Stimulated activated effector memory CD8-positive, alpha-beta T cell treated with anti-CD3 and anti-CD28 coated beads, Interleukin-12 subunit alpha, Interleukin-12 subunit beta, amount 100 ng/mL, for 72 hours (primary cell): ENCODE data around the gene PABPC4L.
"Not testable (repeated sequence)": the region's sequence is repeated elsewhere in the genome, so short reads cannot be mapped to it uniquely, and the experiment has no call there.

Experiments used
- ATAC-seq: fragments of 150-1000 bp; cut with Tn5 transposase; 2 replicates; pipeline ENCODE4 v1.10.0; 2021
- DNase-seq, 2 donors: peaks; one replicate each; pipeline ENCODE4 v3.0.0; 2021 to 2022; ENCODE audit warnings: low spot score in 2 of 2
- H3K27ac Mint-ChIP-seq: one replicate; pipeline ENCODE4 v1.8.0; 2022; ENCODE audit warnings: mild to moderate bottlenecking, mixed read lengths
- H3K36me3 Mint-ChIP-seq: one replicate; pipeline ENCODE4 v1.8.0; 2022; ENCODE audit warnings: mild to moderate bottlenecking, mixed read lengths
- H3K4me1 Mint-ChIP-seq: one replicate; pipeline ENCODE4 v1.8.0; 2022; ENCODE audit warnings: mixed read lengths
- H3K4me3 Mint-ChIP-seq: one replicate; pipeline ENCODE4 v1.8.0; 2022; ENCODE audit warnings: mild to moderate bottlenecking, mixed read lengths
- H3K9me3 Mint-ChIP-seq: one replicate; pipeline ENCODE4 v1.8.0; 2022; ENCODE audit warnings: mixed read lengths

The PABPC4L gene

DNA sequence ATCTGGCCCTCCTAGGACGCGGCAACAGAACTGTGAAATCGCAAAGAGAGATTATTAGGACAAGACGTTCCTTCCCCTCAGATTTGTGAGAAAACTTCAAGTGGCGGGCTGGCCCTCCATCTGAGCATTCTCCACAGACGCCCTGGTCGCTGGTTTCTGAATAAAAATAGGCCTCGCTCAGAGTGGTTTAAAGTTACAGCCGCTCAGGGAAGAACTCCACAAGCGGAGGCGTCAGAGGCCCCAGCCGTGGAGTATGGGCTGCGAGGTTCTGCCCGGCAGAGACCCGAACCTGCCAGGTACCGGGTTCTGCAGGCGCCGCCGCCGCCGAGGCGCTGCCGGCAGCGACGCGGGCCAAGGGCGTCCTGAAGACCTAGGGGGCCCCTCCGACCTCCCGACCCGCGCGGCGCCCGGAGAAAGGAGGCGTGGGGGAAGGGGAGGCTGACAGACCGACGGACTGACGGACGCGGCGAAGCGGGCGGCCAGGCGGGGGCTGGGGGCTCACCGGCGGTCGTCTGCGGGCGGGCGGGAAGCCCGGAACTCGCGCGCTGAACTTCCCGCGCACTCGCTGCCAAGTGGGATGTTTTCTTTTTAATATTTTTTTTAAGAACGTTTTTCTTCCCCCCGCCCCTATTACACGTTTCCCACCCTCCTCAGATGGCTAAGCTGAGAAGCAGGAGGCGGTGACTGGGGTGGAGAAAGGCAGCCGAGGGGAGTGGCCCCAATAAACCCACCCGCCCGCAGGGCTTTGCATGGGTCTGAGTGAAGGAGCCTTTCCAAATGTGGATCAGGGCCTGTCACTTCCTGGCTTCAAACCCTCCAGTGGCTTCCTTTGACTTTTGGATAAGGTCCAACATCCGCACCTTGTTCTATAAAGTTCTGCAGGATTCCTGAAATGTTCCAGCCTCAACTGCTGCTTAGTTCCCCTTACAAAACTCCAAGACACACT, at the start of gene PABPC4L:
Gene PABPC4L, minus strand, starts transcription at position 574 of the 946 bp plus-strand sequence. CDS start 770 bp downstream, outside the sequence.
- H3K9me3 Mint-ChIP-seq: peaks cover 8% of the 10 kb centered on the region
- H3K4me3 Mint-ChIP-seq: no peak within 1 kb of the TSS
- DNase-seq (no peak), ATAC-seq (no peak)
- H3K36me3 Mint-ChIP-seq: no peaks in the 10 kb centered on the region
- H3K4me1 Mint-ChIP-seq: no peaks in the 10 kb centered on the region
- no peak within 1 kb of the TSS for H3K27ac Mint-ChIP-seq

DNA sequence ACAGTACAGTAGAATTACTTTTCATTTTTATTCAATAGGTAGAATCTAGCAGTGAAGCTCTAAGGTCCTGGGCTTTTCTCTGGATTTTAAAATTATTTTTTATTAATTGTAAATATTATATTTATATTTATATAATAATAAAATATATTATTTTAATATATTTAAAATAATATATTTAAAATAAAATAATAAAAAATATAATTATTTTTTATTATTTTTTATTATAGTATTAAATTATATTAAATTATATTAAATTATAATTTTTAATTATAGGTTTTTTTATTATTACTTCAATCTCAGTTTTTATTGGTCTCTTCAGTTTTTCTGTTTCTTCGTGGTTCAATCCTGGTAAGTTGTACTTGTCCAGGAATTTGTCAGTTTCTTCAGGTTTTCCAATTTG, 49.7 kb upstream of the PABPC4L start:
- no peak overlapping the region for H3K27ac Mint-ChIP-seq
- peaks cover 13% of the 10 kb centered on the region for H3K9me3 Mint-ChIP-seq
- no peaks in the 10 kb centered on the region for H3K4me1 Mint-ChIP-seq
- ATAC-seq: no peak
- no peaks in the 10 kb centered on the region for H3K36me3 Mint-ChIP-seq
- H3K4me3 Mint-ChIP-seq: no peak overlapping the region
- DNase-seq: no peak

DNA sequence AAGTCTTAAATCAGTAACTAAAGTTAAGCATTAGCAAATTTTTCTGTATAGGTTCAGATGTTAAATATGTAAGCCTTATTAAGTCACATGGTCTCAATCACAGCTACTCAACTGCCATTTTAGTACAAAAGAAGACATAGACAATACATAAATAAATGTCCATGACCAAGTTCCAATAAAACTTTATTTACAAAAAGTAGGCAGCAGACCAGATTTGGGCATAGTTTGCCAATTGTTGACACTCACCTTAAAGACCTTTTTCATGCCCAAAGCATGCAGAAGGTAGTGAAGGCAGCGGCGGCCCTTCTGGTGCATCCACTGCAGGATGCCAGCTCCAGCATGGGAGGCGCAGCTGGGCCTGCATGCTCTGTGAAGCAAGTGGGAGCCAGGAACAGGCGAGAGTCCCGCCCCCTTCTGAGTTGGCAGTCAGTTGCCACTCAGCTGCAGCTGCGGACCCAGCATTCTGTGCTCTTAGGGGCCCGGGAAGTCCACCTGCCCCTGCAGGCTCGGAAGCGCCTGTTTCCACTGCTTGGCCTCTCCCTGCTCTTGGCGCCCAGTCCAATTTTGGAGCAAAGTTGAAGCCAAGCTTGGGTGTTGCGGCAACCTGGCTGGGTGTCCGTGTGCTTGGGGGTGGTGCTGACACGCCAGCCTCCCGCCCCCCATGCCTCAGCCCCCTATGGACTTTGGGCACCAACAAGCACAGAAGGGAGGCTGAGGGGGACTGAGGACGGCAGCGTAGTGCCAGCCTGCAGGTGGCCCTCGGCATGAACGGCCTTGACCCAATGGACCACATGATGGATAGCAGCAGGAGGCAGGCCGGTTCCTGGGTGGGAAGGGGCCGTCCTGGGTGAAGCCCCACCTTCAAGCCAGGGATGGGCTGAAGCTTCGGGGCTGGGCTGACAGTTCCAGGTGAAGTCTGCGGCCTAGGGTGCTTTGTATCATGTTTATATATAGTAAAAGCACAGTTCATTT, 42.4 kb upstream of the PABPC4L start:
- Mint-ChIP-seq H3K9me3 (peaks cover 9% of the 10 kb centered on the region), H3K4me1 (no peaks in the 10 kb centered on the region), H3K4me3 (no peak overlapping the region), H3K36me3 (no peaks in the 10 kb centered on the region), H3K27ac (no peak overlapping the region)
- ATAC-seq: no peak
- no peak for DNase-seq

DNA sequence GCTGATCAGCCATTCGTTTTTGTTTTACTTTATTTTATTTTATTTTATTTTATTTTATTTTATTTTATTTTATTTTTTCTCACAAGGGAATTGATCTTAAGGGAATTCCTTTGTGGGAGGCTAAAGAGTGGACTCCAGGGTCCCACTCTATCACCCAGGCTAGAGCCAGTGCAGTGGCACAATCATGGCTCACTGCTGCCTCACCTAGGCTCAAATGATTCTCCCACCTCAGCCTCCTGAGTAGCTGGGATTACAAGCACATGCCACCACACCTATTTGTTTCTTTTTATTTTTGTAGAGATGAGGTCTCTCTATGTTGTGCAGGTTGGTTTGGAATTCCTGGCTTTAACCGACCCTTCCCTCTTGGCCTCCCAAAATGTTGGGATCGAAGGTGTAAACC, 17.5 kb upstream of the PABPC4L start:
- Mint-ChIP-seq H3K4me1 (no peaks in the 10 kb centered on the region), H3K9me3 (peaks cover 11% of the 10 kb centered on the region), H3K27ac (no peak overlapping the region)

DNA sequence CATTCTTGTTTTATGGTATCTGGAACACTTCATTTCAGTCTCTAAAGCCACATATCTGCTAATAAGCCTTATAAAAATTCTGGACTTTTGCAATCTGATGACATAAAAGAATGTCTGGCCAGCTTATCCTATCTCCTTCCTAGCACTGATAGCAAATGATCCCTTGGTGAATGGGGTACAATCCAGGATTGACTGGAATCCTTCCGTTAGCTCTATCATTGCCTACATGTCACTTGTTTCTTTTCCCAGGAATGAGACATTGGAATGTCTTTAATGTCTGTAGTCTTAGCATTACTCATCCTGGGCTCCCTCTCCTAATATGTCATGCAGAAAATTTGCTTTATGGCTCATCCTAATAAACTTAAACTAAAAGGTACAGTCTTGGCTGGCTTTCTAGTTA, 14.8 kb upstream of the PABPC4L start:
- peaks cover 6% of the 10 kb centered on the region for H3K9me3 Mint-ChIP-seq
- H3K36me3 Mint-ChIP-seq: no peaks in the 10 kb centered on the region
- no peak for ATAC-seq
- no peak overlapping the region for H3K4me3 Mint-ChIP-seq
- no peak for DNase-seq
- H3K4me1 Mint-ChIP-seq: no peaks in the 10 kb centered on the region
- no peak overlapping the region for H3K27ac Mint-ChIP-seq

More for the DNA sequence above, 17.5 kb upstream of the PABPC4L start:
- DNase-seq (no peak), ATAC-seq (no peak)
- Mint-ChIP-seq H3K4me3 (no peak overlapping the region), H3K36me3 (no peaks in the 10 kb centered on the region)

DNA sequence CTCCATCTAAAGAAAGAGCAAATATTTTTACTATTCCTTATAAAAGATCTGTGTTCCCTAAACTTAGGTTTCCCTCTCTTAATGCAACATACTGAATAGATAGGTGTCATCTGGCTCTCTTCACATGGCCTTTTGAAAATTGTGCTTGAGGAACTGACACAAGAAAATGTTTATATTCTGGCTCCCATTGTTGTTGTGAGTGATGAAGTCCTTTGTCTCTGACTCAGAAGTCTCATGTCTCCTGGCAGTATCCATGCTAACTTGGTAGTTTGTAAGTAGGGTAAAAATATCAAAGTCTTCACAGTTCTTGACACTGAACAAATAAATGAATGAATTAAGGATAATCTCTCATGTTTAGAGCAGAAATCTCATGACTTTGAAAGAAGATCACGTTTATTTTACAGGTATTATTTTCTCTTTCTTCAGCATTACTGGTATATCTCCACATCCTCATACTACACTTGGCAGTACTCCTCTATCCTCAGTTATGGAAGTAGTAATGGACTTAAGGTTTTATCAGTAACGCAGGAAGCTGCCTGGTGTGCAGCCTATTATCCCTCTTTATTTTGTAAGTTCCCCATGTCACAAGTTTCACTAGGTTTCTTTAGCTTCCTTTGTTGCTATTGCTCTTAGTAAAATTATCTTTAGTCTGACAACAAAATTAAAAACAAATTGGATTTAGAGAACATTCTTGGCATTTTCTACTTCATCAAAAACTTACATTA, 14.2 kb upstream of the PABPC4L start:
- H3K27ac Mint-ChIP-seq: no peak overlapping the region
- peaks cover 6% of the 10 kb centered on the region for H3K9me3 Mint-ChIP-seq
- ATAC-seq (no peak), DNase-seq (no peak)
- no peaks in the 10 kb centered on the region for H3K36me3 Mint-ChIP-seq
- no peak overlapping the region for H3K4me3 Mint-ChIP-seq
- H3K4me1 Mint-ChIP-seq: no peaks in the 10 kb centered on the region

DNA sequence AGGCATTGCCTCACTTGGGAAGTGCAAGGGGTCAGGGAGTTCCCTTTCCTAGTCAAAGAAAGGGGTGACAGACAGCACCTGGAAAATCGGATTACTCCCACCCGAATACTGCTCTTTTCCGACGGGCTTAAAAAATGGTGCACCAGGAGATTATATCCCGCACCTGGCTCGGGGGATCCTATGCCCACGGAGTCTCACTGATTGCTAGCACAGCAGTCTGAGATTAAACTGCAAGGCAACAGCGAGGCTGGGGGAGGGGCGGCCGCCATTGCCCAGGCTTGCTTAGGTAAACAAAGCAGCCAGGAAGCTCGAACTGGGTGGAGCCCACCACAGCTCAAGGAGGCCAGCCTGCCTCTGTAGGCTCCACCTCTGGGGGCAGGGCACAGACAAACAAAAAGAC, 6.4 kb upstream of the PABPC4L start:
- not testable (repeated sequence) for H3K27ac Mint-ChIP-seq, DNase-seq, H3K4me1 Mint-ChIP-seq, H3K36me3 Mint-ChIP-seq, ATAC-seq, H3K4me3 Mint-ChIP-seq
- H3K9me3 Mint-ChIP-seq: peaks cover 11% of the 10 kb centered on the region

DNA sequence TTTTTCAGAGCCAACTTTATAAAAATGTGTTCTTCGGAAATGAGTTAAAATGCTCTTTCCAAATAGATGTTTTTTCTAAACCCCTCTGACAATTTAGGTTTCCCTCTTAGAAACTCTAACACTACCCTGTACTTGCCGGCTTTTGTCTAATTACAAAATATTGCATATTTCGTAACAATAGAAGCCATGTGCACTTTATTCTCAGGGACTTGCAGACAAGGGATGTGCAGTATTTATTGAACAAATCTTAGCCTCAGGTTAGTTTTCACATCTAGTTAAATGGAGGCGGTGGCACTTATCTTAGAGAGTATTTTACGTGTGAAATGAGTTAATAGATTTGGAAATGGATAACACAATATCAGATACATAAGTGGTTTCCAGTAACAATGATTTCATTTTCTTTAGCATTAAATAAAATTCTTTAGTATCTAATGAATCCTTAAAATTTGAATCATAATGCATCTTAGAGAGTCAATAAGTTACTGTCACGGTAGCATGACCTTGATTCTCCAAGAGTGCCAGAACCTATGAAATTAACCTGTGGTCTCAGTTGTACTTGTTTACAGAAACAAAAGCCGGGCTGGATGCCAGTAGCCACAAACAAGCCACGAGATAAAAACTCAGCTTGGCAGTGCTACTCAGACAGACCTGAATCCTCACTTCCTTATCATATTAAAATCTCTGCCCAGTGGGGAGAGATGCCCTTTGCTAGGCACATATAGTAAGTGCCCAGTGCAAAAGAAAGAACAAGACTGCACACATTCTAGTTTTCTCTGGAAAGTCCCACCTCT, 772 bp upstream of the PABPC4L start:
- no peaks in the 10 kb centered on the region for H3K4me1 Mint-ChIP-seq
- H3K36me3 Mint-ChIP-seq: no peaks in the 10 kb centered on the region
- ATAC-seq (no peak), DNase-seq (no peak)
- H3K9me3 Mint-ChIP-seq: peaks cover 11% of the 10 kb centered on the region
- no peak overlapping the region for H3K4me3 Mint-ChIP-seq
- no peak overlapping the region for H3K27ac Mint-ChIP-seq

DNA sequence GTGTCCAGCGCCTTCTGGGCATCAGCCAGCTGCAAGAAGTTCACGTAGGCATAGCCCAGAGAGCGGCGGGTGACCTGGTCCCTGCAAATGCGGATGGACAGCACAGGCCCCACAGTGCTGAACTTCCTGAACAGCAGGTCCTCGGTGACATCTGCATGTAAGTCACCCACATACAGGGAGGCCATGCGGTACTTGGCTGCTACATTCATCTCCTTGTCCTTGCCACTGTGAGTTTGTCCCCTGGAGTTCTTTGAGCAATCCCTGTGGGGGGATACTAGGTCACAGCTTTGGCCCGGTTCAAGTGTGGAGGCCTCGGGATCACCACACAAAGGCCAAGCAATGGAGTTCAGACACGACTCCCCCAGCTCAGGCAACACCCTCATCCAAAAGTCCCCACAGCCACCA, 776 bp downstream of the PABPC4L start:
- no peak for ATAC-seq
- peaks cover 6% of the 10 kb centered on the region for H3K9me3 Mint-ChIP-seq

DNA sequence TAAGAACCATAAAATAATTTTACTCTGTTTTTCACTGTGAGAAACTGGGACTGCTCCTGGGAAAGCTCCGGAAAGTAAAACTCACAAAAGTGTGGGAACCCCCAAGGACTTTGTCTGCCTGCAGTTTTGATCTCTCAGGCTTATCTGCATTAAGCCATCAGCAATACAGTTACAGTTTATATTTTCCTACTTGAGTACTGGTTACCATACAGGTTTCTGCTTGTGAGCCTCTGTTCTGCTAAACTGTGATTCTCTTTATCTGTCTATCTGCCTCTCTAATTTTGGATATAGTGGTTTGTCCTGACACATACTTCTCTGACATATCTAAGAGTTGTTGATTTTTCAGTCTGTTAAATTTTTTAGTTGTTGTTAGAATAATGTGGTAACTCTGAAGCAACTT, 11.6 kb downstream of the PABPC4L start:
- no peaks in the 10 kb centered on the region for H3K36me3 Mint-ChIP-seq
- no peak overlapping the region for H3K4me3 Mint-ChIP-seq
- H3K4me1 Mint-ChIP-seq: no peaks in the 10 kb centered on the region
- H3K27ac Mint-ChIP-seq: no peak overlapping the region
- ATAC-seq (no peak), DNase-seq (no peak)
- H3K9me3 Mint-ChIP-seq: peaks cover 36% of the 10 kb centered on the region

More for the DNA sequence above, 776 bp downstream of the PABPC4L start:
- no peak overlapping the region for H3K4me3 Mint-ChIP-seq
- H3K36me3 Mint-ChIP-seq: no peaks in the 10 kb centered on the region
- H3K4me1 Mint-ChIP-seq: no peaks in the 10 kb centered on the region
- no peak for DNase-seq
- H3K27ac Mint-ChIP-seq: no peak overlapping the region

DNA sequence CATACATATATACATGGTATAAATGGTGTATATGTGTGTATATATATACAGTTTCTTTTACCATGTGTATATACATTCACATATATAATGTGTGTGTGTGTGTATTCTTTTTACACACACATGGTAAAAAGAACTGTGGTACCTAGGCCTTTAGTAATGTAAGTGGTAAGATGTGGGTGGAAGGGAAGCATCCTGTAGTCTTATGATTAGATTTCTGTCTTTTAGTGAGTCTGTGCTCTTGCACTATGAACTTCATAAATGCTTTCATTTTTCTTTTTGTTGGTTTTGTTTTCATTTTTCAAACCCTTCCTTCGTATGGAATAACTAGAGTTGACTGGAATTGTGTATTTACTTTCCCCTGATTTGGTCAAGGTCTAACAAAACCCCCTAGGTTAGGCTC, 12.1 kb downstream of the PABPC4L start:
- DNase-seq (no peak), ATAC-seq (no peak)
- Mint-ChIP-seq H3K36me3 (no peaks in the 10 kb centered on the region), H3K4me3 (no peak overlapping the region), H3K4me1 (no peaks in the 10 kb centered on the region), H3K9me3 (peaks cover 36% of the 10 kb centered on the region), H3K27ac (no peak overlapping the region)

DNA sequence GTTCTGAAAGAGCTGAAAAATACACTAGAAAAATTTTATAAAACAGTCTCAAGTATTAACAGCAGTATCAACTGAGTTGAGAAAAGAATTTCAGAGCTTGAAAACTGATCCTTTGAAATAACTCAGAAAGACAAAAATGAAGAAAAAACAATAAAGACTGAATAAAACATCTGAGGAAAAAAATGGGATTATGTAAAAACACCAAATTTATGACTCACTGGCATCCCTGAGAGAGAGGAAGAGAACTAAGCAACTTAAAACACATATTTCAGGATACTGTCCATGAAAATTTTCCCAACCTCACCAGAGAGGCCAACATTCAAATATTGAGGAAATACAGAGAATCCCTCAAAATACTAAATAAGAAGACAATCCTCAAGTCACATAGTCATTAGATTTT, 22.9 kb downstream of the PABPC4L start:
- Mint-ChIP-seq H3K36me3 (no peaks in the 10 kb centered on the region), H3K4me1 (no peaks in the 10 kb centered on the region), H3K4me3 (no peak overlapping the region), H3K9me3 (peaks cover 25% of the 10 kb centered on the region), H3K27ac (no peak overlapping the region)
- ATAC-seq: no peak
- DNase-seq: no peak

DNA sequence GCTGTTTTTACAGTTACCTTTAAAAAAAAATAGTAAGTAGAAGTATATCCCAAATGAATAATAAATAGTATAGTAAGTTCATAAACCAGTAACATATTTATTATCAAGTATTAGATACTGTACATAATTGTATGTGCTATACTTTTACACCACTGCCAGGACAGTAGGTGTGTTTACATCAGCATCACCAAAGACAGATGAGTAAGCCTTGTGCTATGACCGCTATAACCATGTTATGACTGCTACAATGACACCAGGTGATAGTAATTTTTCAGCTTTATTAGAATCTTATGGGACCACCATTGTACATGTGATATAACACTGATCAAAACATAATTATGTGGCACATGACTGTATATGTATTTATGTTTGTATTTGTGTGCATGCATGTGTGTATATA, 27.3 kb downstream of the PABPC4L start:
- Mint-ChIP-seq H3K36me3 (no peaks in the 10 kb centered on the region), H3K4me1 (no peaks in the 10 kb centered on the region), H3K27ac (no peak overlapping the region), H3K4me3 (no peak overlapping the region), H3K9me3 (peaks cover 19% of the 10 kb centered on the region)
- ATAC-seq: no peak
- no peak for DNase-seq

DNA sequence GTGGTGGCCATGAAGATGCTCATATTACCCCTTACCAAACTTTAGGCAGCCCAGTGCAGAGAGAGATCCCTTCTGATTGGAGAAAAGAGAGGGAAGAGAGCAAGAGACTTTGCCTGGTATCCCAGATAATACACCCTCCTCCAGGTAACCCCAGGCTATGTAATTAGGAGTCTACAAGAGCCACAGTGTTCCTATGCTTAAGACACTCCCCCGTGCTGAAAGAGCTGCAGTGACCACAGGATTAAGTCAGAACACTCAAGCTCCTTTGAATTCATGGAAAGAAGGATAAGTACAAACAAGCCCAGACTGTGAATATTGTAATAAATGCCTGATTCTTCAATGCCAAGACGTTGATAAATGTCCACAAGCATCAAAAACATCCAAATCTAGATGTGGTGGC, 41.4 kb downstream of the PABPC4L start:
- ATAC-seq (no peak), DNase-seq (no peak)
- peaks cover 13% of the 10 kb centered on the region for H3K9me3 Mint-ChIP-seq
- H3K36me3 Mint-ChIP-seq: no peaks in the 10 kb centered on the region
- no peaks in the 10 kb centered on the region for H3K4me1 Mint-ChIP-seq
- H3K27ac Mint-ChIP-seq: no peak overlapping the region
- no peak overlapping the region for H3K4me3 Mint-ChIP-seq
